OCI-LY1 (cell line): ENCODE data around the gene RANBP1.
A peak's percentile ranks its signal among the peaks of the same experiment; 100 is the strongest.

Experiments
- H2AFZ ChIP-seq: fragments of 200-600 bp; sonication (generic), shearing (Covaris generic); 2 replicates; pipeline ENCODE4 v1.6.0; 2014; ENCODE audit warnings: antibody characterized with exemption, mild to moderate bottlenecking, low read length
- H3F3A ChIP-seq: fragments of 200-600 bp; sonication (generic), shearing (Covaris generic); 2 replicates; pipeline ENCODE4 v1.6.0; 2014; ENCODE audit warnings: mild to moderate bottlenecking, antibody characterized with exemption, low read length, moderate library complexity; ENCODE audit not compliant: insufficient read depth
- H3K27ac ChIP-seq: fragments of 200-600 bp; sonication (generic); 2 replicates; pipeline ENCODE4 v1.5.1; 2014; ENCODE audit warnings: low read length, mixed run types, mild to moderate bottlenecking, low read depth; ENCODE audit not compliant: poor library complexity, severe bottlenecking
- H3K27me3 ChIP-seq: fragments of 200-600 bp; sonication (generic); 2 replicates; pipeline ENCODE4 v1.6.0; 2014; ENCODE audit warnings: antibody characterized with exemption, mild to moderate bottlenecking, low read length, moderate library complexity; ENCODE audit not compliant: insufficient read depth
- H3K36me3 ChIP-seq: fragments of 200-600 bp; sonication (generic); 2 replicates; pipeline ENCODE4 v1.6.1; 2014; ENCODE audit warnings: mild to moderate bottlenecking, antibody characterized with exemption, low read length, moderate library complexity, mixed read lengths; ENCODE audit not compliant: insufficient read depth
- H3K4me1 ChIP-seq: fragments of 200-600 bp; sonication (generic); 2 replicates; pipeline ENCODE4 v1.5.1; 2014; ENCODE audit warnings: mild to moderate bottlenecking, low read length, moderate library complexity; ENCODE audit not compliant: insufficient read depth, severe bottlenecking
- H3K4me2 ChIP-seq: fragments of 200-600 bp; sonication (generic), shearing (Covaris generic); 2 replicates; pipeline ENCODE4 v1.6.1; 2014; ENCODE audit warnings: low read length
- H3K4me3 ChIP-seq: fragments of 200-600 bp; sonication (generic); 2 replicates; pipeline ENCODE4 v1.5.1; 2014; ENCODE audit warnings: low read length, low read depth, mild to moderate bottlenecking, mixed read lengths; ENCODE audit not compliant: poor library complexity, severe bottlenecking
- H3K79me2 ChIP-seq: fragments of 200-600 bp; shearing (Covaris generic); 2 replicates; pipeline ENCODE4 v1.6.1; 2016; ENCODE audit warnings: mixed run types, low read length, mixed read lengths; ENCODE audit not compliant: insufficient read depth
- H3K9ac ChIP-seq: fragments of 200-600 bp; sonication (generic), shearing (Covaris generic); 2 replicates; pipeline ENCODE4 v1.6.1; 2014; ENCODE audit warnings: mild to moderate bottlenecking, low read length, mixed read lengths
- H3K9me2 ChIP-seq: fragments of 200-600 bp; sonication (generic), shearing (Covaris generic); 2 replicates; pipeline ENCODE4 v1.6.1; 2014; ENCODE audit warnings: low read depth, mild to moderate bottlenecking, low read length, mixed read lengths
- H3K9me3 ChIP-seq: fragments of 200-600 bp; shearing (Covaris generic); 2 replicates; pipeline ENCODE4 v1.6.1; 2014; ENCODE audit warnings: low read length, mixed read lengths
- H4K20me1 ChIP-seq: fragments of 200-600 bp; sonication (generic), shearing (Covaris generic); 2 replicates; pipeline ENCODE4 v1.6.0; 2016; ENCODE audit warnings: mild to moderate bottlenecking, low read length; ENCODE audit not compliant: insufficient read depth
- EZH2 ChIP-seq: fragments of 200-600 bp; sonication (generic), shearing (Covaris generic); IDR thresholded peaks from 2 replicates; pipeline ENCODE4 v1.8.0; 2017; ENCODE audit warnings: borderline replicate concordance, mixed run types, mild to moderate bottlenecking, antibody characterized with exemption, low read length, moderate library complexity, mixed read lengths
- TF ChIP-seq, protein P1 (sequence below): fragments of 200-600 bp; sonication (generic), shearing (Covaris generic); IDR thresholded peaks from 2 replicates; pipeline ENCODE4 v1.5.1; 2017; ENCODE audit warnings: mild to moderate bottlenecking, antibody characterized with exemption, low read length, moderate library complexity, mixed read lengths

The RANBP1 gene

DNA sequence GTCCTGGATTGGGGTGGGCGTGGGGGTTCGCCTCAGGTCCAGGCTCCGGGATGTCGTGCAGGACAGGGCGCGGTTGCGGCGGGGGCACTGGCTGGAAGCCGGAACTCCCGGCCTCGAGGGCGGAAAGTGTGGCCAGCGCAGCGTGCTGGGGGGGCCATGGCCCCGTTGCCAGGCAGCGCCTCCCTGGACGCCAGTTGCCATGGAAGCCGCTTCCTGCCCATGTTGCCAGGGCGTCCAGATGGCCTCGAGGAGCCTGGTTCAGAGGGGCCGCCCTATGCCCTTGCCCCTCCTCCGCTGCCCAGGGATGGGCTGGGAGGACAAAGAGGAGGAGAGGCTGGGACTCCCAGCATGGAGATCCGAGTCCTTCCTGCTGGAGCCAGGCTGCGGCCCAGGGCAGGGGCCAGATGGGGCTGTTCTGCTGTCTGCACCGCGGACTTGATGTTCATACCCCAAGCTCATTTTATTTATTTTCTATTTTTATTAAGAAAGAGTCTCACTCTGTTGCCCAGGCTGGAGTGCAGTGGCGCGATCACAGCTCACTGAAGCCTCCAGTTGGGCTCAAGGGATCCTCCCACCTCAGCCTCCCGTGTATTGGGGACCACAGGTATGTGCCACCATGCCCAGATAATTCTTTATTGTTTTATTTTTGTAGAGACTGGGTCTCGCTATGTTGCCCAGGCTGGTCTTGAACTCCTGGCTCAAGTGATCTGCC lies 39.6 kb downstream of the RANBP1 start:
- no peaks in the 10 kb centered on the region for H3F3A ChIP-seq
- no peak overlapping the region for H3K27ac ChIP-seq
- no peaks in the 10 kb centered on the region for H3K27me3 ChIP-seq
- no peak for TF ChIP-seq EZH2
- TF ChIP-seq, protein P1, sequence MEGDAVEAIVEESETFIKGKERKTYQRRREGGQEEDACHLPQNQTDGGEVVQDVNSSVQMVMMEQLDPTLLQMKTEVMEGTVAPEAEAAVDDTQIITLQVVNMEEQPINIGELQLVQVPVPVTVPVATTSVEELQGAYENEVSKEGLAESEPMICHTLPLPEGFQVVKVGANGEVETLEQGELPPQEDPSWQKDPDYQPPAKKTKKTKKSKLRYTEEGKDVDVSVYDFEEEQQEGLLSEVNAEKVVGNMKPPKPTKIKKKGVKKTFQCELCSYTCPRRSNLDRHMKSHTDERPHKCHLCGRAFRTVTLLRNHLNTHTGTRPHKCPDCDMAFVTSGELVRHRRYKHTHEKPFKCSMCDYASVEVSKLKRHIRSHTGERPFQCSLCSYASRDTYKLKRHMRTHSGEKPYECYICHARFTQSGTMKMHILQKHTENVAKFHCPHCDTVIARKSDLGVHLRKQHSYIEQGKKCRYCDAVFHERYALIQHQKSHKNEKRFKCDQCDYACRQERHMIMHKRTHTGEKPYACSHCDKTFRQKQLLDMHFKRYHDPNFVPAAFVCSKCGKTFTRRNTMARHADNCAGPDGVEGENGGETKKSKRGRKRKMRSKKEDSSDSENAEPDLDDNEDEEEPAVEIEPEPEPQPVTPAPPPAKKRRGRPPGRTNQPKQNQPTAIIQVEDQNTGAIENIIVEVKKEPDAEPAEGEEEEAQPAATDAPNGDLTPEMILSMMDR = no peak
- no peak overlapping the region for H3K9ac ChIP-seq
- H3K4me2 ChIP-seq = no peak overlapping the region
- H4K20me1 ChIP-seq = no peaks in the 10 kb centered on the region
- H3K4me3 ChIP-seq = no peak overlapping the region
- no peak overlapping the region for H2AFZ ChIP-seq
- H3K36me3 ChIP-seq = no peaks in the 10 kb centered on the region
- H3K9me2 ChIP-seq = no peaks in the 10 kb centered on the region
- H3K9me3 ChIP-seq = no peaks in the 10 kb centered on the region
- no peaks in the 10 kb centered on the region for H3K4me1 ChIP-seq
- H3K79me2 ChIP-seq = no peaks in the 10 kb centered on the region

DNA sequence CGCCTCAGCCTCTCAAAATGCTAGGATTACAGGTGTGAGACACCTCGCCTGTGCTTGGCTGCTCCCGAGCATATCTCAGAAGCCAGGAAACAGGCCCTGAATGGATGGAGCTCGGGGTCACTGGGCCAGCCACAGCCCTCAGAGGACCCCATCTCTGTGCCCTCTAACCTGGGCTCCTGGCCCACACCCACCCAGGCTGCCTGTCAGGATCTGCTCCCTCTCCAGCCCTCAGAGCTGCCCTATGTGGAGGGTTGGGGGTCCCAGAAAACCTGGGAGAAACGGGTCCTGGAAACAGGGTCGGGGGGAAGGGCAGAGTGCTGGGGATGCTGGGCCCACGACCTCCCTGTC lies 40.1 kb downstream of the RANBP1 start:
- Histone ChIP-seq H3K4me1 (no peaks in the 10 kb centered on the region), H2AFZ (no peak overlapping the region), H3K36me3 (no peaks in the 10 kb centered on the region), H3K79me2 (no peaks in the 10 kb centered on the region), H3K9me3 (no peaks in the 10 kb centered on the region), H4K20me1 (no peaks in the 10 kb centered on the region), H3K27me3 (no peaks in the 10 kb centered on the region), H3F3A (no peaks in the 10 kb centered on the region), H3K4me3 (no peak overlapping the region), H3K27ac (no peak overlapping the region), H3K9ac (no peak overlapping the region), H3K4me2 (no peak overlapping the region), H3K9me2 (no peaks in the 10 kb centered on the region)
- TF ChIP-seq EZH2 = no peak
- TF ChIP-seq, protein P1 = no peak

DNA sequence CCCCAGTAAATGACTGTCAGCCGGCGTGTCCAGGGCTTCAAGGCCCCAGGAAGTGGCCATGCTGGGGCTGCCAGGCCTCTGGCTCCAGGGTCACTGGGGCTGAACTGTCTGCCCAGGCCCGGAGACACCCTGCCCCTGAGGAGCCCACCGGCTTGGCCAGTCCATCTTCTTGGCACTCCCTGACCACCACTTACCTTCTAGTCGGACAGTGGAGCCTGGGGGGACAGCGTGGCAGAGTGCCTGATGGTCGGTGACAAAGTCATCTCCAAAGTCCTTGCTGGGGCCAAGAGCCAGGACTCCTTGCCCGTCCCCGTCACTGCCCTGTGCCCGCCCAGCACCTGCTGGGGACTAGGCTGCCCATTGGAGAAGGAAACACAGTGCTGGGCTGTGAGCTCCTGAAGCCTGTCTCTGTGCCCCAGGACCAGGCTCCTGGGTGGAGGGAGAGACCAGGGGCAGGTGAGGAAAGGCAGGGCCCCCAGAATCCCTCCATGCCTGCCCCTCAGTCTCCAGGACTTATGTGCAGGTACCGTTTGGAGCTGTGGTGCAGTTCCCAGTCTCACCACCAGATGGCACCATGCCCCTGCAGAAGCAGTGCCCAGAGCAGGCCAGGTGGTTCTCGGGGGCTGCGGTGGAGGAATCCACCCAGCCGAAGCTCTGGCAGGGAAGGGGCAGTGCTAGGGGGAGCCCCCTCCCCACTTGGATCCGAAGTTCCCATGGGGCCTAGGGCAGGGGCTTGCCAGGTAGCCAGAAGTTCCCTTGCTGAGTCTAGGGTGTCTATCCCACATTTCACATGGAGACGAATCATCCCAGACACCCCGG lies 40.9 kb downstream of the RANBP1 start:
- H3K36me3 ChIP-seq = no peaks in the 10 kb centered on the region
- no peaks in the 10 kb centered on the region for H4K20me1 ChIP-seq
- H3K9me3 ChIP-seq = no peaks in the 10 kb centered on the region
- H3K4me2 ChIP-seq = no peak overlapping the region
- TF ChIP-seq, protein P1 = peak; percentile 94
- no peak for TF ChIP-seq EZH2
- no peaks in the 10 kb centered on the region for H3K4me1 ChIP-seq
- H3F3A ChIP-seq = no peaks in the 10 kb centered on the region
- H3K79me2 ChIP-seq = no peaks in the 10 kb centered on the region
- H2AFZ ChIP-seq = no peak overlapping the region
- no peaks in the 10 kb centered on the region for H3K9me2 ChIP-seq
- H3K9ac ChIP-seq = no peak overlapping the region
- H3K27me3 ChIP-seq = no peaks in the 10 kb centered on the region
- no peak overlapping the region for H3K27ac ChIP-seq
- no peak overlapping the region for H3K4me3 ChIP-seq
